Panc1 (cell line): ENCODE data around the gene CBARP.

Experiments used
- CTCF ChIP-seq: fragments of 450-650 bp; IDR thresholded peaks from 2 replicates; pipeline ENCODE4 v1.5.1; 2017; ENCODE audit warnings: mild to moderate bottlenecking
- REST ChIP-seq, 2 experiments: IDR thresholded peaks; 2 replicates each; pipeline ENCODE4 v1.6.1; 2011 to 2012; ENCODE audit warnings: low read depth in 2 of 2, control low read depth in 1 of 2, low read length in 1 of 2, mild to moderate bottlenecking in 1 of 2, moderate library complexity in 1 of 2; ENCODE audit not compliant: insufficient read depth in 1 of 2
- TCF7L2 ChIP-seq: IDR thresholded peaks from 2 replicates; pipeline ENCODE4 v1.6.1; 2011; ENCODE audit warnings: mild to moderate bottlenecking, low read depth, low read length, inconsistent platforms

- TF ChIP-seq CTCF = no peak
- TF ChIP-seq REST (IDR thresholded peaks at IDR 0.05; ENCODE audit: insufficient read depth in 1 of 2, low read depth in 2 of 2, low read length in 1 of 2) = no peak
- TF ChIP-seq TCF7L2 = no peak
Observed at GRCh38 chr19:1284979-1285736, 47.4 kb upstream of the CBARP start.
